Gastrocnemius medialis (tissue), 4 donors: ENCODE measurements around the gene PRPF19. TPM values are rescaled to one million over a fixed set of nuclear protein-coding genes. Genes with fewer than 3 reads are reported as not detected.

Source experiments
- ATAC-seq, 2 donors: fragments of 150-250 bp; one replicate each; pipeline ENCODE4 v1.9.1; 2016
- DNase-seq, 2 donors: peaks; one replicate each; pipeline ENCODE4 v3.0.0-alpha.2; 2019
- H3K27ac ChIP-seq, 4 donors: fragments of 200-600 bp; sonication (generic); 1 replicate in 1 of 4; 2 replicates in 3 of 4; pipeline ENCODE4 v1.5.1; 2016 to 2018; ENCODE audit warnings: mild to moderate bottlenecking in 2 of 4, moderate library complexity in 1 of 4
- H3K27me3 ChIP-seq, 3 donors: fragments of 200-600 bp; sonication (generic) in 2 of 3; 1 replicate in 1 of 3; 2 replicates in 2 of 3; pipeline versions ENCODE4 v1.5.1 to v1.6.0; 2016 to 2019; ENCODE audit warnings: mild to moderate bottlenecking in 1 of 3, moderate library complexity in 1 of 3
- H3K36me3 ChIP-seq, 2 donors: fragments of 200-600 bp; sonication (generic) in 1 of 2; one replicate each; pipeline ENCODE4 v1.5.1; 2017 to 2018
- H3K4me1 ChIP-seq, 2 donors: fragments of 200-600 bp; sonication (generic) in 1 of 2; one replicate each; pipeline ENCODE4 v1.5.1; 2016 to 2017; ENCODE audit warnings: mild to moderate bottlenecking in 2 of 2
- H3K4me3 ChIP-seq, 4 donors: fragments of 200-600 bp; sonication (generic) in 3 of 4; 1 replicate in 1 of 4; 2 replicates in 3 of 4; pipeline ENCODE4 v1.5.1; 2016 to 2019; ENCODE audit warnings: mild to moderate bottlenecking in 2 of 4
- H3K9me3 ChIP-seq, 3 donors: fragments of 200-600 bp; sonication (generic) in 2 of 3; 1 replicate in 1 of 3; 2 replicates in 2 of 3; pipeline ENCODE4 v1.5.1; 2016 to 2019
- POLR2A ChIP-seq, 2 donors: fragments of 450-650 bp; IDR thresholded peaks; one replicate each; pipeline ENCODE4 v1.6.1; 2017; ENCODE audit warnings: antibody characterized with exemption in 2 of 2, mild to moderate bottlenecking in 2 of 2, moderate library complexity in 2 of 2
- in situ Hi-C, 4 donors: fragments of 200-750 bp; cut with MboI; loops; one replicate each; pipeline versions ENCODE4 v1.15.0 to v1.8.0; 2017; ENCODE audit warnings: low sequenced_read_pairs in 4 of 4
- intact Hi-C: fragments of 100-400 bp; cut with DNase I; formaldehyde crosslinking; loops from one replicate; pipeline ENCODE4 v1.15.1; 2023; ENCODE audit warnings: low total_unique reads
- total RNA-seq, 4 donors: library from RNA; depleted of rRNA; stranded (reverse); fragments of >200 nt; gene quantifications; one replicate each; pipeline versions ENCODE4 v1.1.0 to v1.2.3, GENCODE V29; 2016
- TF ChIP-seq, protein P1 (sequence below), 5 experiments: fragments of 450-650 bp in 3 of 5; fragments of 200-600 bp in 2 of 5; sonication (generic) in 2 of 5; IDR thresholded peaks in 4 of 5; conservative IDR thresholded peaks in 1 of 5; 1 replicate in 4 of 5; 2 replicates in 1 of 5; pipeline ENCODE4 v1.5.1; 2016 to 2019; ENCODE audit warnings: antibody characterized with exemption in 5 of 5, mild to moderate bottlenecking in 3 of 5, moderate library complexity in 3 of 5

PRPF19 gene
- total RNA-seq, 4 donors from 2014 or later: 55.5 to 75.6 (median 71.9) TPM

DNA sequence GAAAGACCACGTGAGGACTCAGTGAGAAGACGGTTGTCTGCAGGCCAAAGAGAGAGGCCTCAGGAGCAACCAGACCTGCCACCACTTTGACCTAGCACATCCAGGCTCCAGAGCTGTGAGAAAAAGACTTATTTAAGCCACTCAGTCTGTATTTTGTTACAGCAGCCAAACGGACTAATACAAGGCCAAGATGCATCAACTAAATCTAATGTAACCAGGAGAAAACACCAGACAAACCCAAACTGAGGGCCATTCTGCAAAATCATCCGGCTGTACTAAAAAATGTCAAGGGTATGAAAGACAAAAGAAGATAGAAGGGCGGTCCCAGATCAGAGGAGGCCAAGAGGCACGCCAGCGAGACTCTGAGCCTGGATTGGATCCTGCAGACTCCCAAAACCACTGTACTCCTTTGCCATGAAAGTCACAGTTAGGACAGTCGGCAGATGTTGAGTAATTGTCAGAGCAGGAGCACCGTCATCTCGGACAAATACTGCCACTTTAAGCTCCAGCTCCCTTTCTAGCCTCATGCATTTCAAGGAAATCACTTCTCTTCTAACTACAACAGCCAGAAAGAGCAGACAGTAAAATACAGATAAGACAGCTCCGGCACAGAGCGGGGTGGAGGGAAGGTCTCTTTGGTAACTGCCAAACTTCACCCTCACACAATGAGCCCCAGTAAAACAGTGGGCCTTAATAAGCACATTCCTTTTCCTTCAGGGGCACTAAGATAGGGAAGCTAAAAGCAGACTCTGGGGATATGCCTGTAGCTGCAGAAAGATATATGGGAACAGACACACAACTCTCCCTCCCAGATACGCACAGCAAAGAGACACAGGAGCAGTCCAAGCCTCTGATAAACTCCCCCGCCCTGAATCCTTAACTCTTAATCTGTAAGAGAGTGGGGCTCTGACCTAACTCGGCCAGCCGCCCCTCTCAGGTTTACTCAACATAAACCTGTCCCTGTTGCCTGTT, 42.5 kb downstream of the PRPF19 start:
- in situ Hi-C loops: no loop called here
- no peak overlapping the region for H3K4me3 ChIP-seq

DNA sequence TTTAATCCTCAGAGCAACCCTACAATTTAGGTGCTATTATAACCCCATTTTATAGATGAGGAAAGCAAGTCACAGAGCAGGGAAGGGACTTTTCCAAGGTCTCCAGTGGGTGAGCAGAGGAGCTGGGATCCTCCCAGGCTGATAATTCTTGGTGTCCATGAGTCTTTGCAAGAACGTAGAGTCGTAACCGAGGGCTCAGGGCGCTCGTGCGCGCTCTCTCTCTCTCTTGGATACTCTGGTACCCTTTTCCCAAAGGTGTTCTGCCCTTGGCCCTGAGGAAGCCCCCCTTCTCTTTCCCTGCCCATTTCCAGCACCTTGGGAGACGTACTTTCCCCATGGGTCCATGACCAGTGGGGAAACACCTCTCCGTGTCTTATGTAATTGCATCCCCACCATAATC, 44.2 kb downstream of the PRPF19 start:
- Histone ChIP-seq H3K27me3 (no peaks in the 10 kb centered on the region), H3K36me3 (no peaks in the 10 kb centered on the region), H3K27ac (no peak overlapping the region), H3K9me3 (no peaks in the 10 kb centered on the region), H3K4me1 (no peaks in the 10 kb centered on the region), H3K4me3 (no peak overlapping the region)
- ATAC-seq: no peak
- in situ Hi-C loops: no loop called here
- TF ChIP-seq, protein P1, sequence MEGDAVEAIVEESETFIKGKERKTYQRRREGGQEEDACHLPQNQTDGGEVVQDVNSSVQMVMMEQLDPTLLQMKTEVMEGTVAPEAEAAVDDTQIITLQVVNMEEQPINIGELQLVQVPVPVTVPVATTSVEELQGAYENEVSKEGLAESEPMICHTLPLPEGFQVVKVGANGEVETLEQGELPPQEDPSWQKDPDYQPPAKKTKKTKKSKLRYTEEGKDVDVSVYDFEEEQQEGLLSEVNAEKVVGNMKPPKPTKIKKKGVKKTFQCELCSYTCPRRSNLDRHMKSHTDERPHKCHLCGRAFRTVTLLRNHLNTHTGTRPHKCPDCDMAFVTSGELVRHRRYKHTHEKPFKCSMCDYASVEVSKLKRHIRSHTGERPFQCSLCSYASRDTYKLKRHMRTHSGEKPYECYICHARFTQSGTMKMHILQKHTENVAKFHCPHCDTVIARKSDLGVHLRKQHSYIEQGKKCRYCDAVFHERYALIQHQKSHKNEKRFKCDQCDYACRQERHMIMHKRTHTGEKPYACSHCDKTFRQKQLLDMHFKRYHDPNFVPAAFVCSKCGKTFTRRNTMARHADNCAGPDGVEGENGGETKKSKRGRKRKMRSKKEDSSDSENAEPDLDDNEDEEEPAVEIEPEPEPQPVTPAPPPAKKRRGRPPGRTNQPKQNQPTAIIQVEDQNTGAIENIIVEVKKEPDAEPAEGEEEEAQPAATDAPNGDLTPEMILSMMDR (IDR thresholded peaks at IDR 0.05 in 4 of 5, conservative IDR thresholded peaks at IDR 0.05 in 1 of 5): no peak
- TF ChIP-seq POLR2A (IDR thresholded peaks at IDR 0.05): no peak
- intact Hi-C loops: no loop called here
- no peak for DNase-seq

More for the DNA sequence above, 42.5 kb downstream of the PRPF19 start:
- Histone ChIP-seq H3K9me3 (no peaks in the 10 kb centered on the region), H3K4me1 (no peaks in the 10 kb centered on the region), H3K27me3 (no peaks in the 10 kb centered on the region), H3K36me3 (no peaks in the 10 kb centered on the region), H3K27ac (no peak overlapping the region)
- intact Hi-C loops: no loop called here
- TF ChIP-seq POLR2A (IDR thresholded peaks at IDR 0.05): no peak
- TF ChIP-seq, protein P1 (IDR thresholded peaks at IDR 0.05 in 4 of 5, conservative IDR thresholded peaks at IDR 0.05 in 1 of 5): no peak
- ATAC-seq: no peak
- DNase-seq: no peak

DNA sequence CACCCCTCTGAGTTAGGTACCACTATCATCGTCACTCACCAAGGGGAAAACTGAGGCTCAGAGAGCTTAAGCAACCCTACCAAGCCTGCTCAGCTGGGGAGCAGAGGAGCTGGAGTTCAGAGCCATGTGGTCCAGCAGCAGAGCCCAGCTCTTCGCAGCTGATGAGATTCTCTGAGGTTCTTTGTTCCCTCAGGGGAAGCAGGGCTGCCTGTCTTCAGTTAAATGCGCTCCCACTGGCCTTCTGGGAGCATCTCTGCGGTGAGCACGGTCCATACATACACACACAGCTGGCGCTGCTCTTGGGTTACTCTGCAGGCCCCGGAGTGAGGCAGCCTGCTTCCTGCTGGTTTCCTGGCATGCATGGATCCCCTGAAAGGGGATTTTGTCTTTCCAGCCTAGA, 45.4 kb downstream of the PRPF19 start:
- H3K27ac ChIP-seq: no peak overlapping the region
- H3K4me1 ChIP-seq: no peaks in the 10 kb centered on the region
- H3K9me3 ChIP-seq: no peaks in the 10 kb centered on the region
- no peak overlapping the region for H3K4me3 ChIP-seq
- TF ChIP-seq POLR2A (IDR thresholded peaks at IDR 0.05): no peak
- TF ChIP-seq, protein P1 (IDR thresholded peaks at IDR 0.05 in 4 of 5, conservative IDR thresholded peaks at IDR 0.05 in 1 of 5): no peak
- intact Hi-C loops: no loop called here
- H3K36me3 ChIP-seq: no peaks in the 10 kb centered on the region
- in situ Hi-C loops: no loop called here
- no peaks in the 10 kb centered on the region for H3K27me3 ChIP-seq
- ATAC-seq (no peak), DNase-seq (no peak)

DNA sequence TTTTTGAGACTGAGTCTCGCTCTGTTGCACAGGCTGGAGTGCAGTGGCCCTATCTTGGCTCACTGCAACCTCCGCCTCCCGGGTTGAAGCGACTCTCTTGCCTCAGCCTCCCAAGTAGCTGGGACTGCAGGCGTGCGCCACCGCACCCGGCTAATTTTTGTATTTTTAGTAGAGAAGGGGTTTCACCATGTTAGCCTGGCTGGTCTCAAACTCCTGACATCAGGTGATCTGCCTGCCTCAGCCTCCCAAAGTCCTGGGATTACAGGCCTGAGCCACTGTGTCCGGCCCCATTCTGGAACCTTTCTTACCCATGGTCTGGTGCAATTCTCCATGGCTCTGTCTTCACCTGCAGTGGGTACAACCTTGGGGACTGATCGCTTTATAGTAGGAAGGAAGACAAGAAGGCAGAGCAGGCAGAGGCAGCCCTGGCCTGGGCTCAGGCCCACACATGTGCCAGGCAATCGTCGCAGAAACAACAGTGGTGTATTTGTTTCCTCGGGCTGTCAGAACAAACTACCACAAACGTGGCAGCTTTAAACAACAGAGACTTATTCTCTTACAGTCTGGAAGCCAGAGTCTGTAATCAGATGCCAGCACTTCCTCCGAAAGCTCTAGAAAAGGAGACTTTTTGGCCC, 46.7 kb downstream of the PRPF19 start:
- in situ Hi-C loops: no loop called here
- Histone ChIP-seq H3K4me1 (no peaks in the 10 kb centered on the region), H3K36me3 (no peaks in the 10 kb centered on the region), H3K27ac (no peak overlapping the region), H3K9me3 (no peaks in the 10 kb centered on the region), H3K27me3 (no peaks in the 10 kb centered on the region), H3K4me3 (no peak overlapping the region)
- no peak for DNase-seq
- TF ChIP-seq, protein P1 (IDR thresholded peaks at IDR 0.05 in 4 of 5, conservative IDR thresholded peaks at IDR 0.05 in 1 of 5): no peak
- intact Hi-C loops: no loop called here
- ATAC-seq: no peak
